Measurements from ENCODE around the gene MB21D2. TPM values are rescaled to one million over a fixed set of nuclear protein-coding genes. Genes with fewer than 3 reads are reported as not detected.
"Not testable (repeated sequence)": the region's sequence is repeated elsewhere in the genome, so short reads cannot be mapped to it uniquely, and the experiment has no call there.

MB21D2 gene
- total RNA-seq, result 21.6 and 25.0 TPM in 2 replicates

- H3K4me3 ChIP-seq (ENCODE audit: low read depth, low read length), result peak within 1 kb of the TSS; percentile 93
- no peak for TF ChIP-seq CTCF (IDR thresholded peaks at IDR 0.05; ENCODE audit: insufficient read depth, low read depth, low read length)
- DNase-seq (ENCODE audit: low read depth), result peak; percentile 89
These were observed at the start of gene MB21D2 for GRCh38 chr3:192917404-192918274. Gene MB21D2 (minus strand): TSS chr3:192917856. CDS start chr3:192917840, 16 bp downstream.

DNA sequence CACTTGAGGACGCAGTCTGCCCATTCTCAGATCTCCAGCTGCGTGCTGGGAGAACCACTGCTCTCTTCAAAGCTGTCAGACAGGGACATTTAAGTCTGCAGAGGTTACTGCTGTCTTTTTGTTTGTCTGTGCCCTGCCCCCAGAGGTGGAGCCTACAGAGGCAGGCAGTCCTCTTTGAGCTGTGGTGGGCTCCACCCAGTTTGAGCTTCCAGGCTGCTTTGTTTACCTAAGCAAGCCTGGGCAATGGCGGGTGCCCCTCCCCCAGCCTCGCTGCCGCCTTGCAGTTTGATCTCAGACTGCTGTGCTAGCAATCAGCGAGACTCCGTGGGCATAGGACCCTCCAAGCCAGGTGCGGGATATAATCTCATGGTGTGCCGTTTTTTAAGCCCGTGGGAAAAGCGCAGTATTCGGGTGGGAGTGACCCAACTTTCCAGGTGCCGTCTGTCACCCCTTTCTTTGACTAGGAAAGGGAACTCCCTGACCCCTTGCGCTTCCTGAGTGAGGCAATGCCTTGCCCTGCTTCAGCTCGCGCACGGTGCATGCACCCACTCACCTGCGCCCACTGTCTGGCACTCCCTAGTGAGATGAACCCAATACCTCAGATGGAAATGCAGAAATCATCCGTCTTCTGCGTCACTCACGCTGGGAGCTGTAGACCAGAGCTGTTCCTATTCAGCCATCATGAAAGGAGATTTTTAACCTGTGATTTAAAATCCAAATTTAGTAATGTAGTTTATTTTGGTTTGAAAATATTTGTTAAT is 47.5 kb upstream of the MB21D2 start:
- not testable (repeated sequence) for H3K4me3 ChIP-seq (ENCODE audit: low read depth, low read length)

GRCh38 chr3:192959773-192960172 is 42.1 kb upstream of the MB21D2 start:
- H3K4me3 ChIP-seq (ENCODE audit: low read depth, low read length), result no peak overlapping the region
- no peak for TF ChIP-seq CTCF (IDR thresholded peaks at IDR 0.05; ENCODE audit: insufficient read depth, low read depth, low read length)
- DNase-seq (ENCODE audit: low read depth), result no peak

More for the DNA sequence above, 47.5 kb upstream of the MB21D2 start:
- not testable (repeated sequence) for DNase-seq (ENCODE audit: low read depth)

DNA sequence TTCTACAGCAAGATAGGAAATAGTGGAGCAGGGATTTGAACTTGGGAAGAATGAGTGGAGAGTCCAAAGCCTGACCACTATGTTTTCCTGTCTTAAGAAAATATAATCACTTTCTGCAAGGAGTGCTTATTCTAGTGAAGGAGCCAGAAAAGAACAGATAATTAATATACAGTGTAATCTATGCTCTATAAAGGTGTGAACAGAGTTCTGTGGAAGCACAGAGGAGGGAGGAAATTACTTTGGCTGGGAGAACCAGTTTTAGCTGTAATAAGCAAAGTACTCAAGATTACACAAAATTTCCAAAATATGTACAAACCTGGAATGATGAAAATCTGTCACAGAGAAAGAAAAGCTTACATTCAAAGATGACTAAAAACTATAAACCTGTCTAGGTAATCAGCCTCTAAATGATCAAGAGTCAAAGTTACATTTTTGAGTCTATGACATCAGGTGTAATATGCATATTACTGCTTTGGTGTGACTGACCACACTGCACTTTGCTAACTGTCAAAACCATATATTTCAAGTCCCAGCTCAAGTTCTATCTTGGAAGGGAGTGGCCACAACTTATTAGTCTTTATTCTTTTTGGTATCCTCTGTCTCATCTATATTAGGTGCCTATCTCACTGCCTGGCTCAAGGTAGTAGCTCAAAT is 40.7 kb upstream of the MB21D2 start:
- TF ChIP-seq CTCF (IDR thresholded peaks at IDR 0.05; ENCODE audit: insufficient read depth, low read depth, low read length), result no peak
- no peak overlapping the region for H3K4me3 ChIP-seq (ENCODE audit: low read depth, low read length)
- no peak for DNase-seq (ENCODE audit: low read depth)

GRCh38 chr3:192957441-192958021 is 39.9 kb upstream of the MB21D2 start:
- H3K4me3 ChIP-seq (ENCODE audit: low read depth, low read length), result peak overlapping the region; percentile 31
- no peak for TF ChIP-seq CTCF (IDR thresholded peaks at IDR 0.05; ENCODE audit: insufficient read depth, low read depth, low read length)
- peak; percentile 99 for DNase-seq (ENCODE audit: low read depth)

DNA sequence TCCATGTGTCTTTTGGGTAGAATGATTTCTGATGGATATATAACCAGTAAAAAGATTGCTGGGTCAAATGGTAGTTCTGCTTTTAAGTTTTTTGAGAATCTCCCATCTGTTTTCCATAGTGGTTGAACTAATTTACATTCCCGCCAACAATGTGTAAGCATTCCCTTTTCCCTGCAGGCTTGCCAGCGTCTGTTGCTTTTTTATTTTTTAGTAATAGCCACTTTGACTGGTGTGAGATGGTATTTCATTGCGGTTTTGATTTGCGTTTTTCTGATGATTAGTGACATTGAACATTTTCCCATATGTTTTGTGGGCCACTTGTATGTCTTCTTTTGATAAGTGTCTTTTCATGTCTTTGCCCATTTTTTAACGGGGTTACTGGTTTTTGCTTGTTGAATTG is 36.3 kb upstream of the MB21D2 start:
- no peak for DNase-seq (ENCODE audit: low read depth)
- no peak for TF ChIP-seq CTCF (IDR thresholded peaks at IDR 0.05; ENCODE audit: insufficient read depth, low read depth, low read length)

More for the DNA sequence above, 36.3 kb upstream of the MB21D2 start:
- H3K4me3 ChIP-seq (ENCODE audit: low read depth, low read length), result no peak overlapping the region

Data from fibroblast of villous mesenchyme (primary cell).